ENCODE results near the gene PANK4.

- TF ChIP-seq CTCF (optimal IDR thresholded peaks at IDR 0.05 in 1 of 3, IDR thresholded peaks at IDR 0.05 in 1 of 3, conservative IDR thresholded peaks at IDR 0.05 in 1 of 3; ENCODE audit: extremely low read depth in 1 of 3, insufficient read depth in 2 of 3, low read length in 3 of 3) (no peak), EZH2 (IDR thresholded peaks at IDR 0.05; ENCODE audit: low read length) (no peak)
Observed at GRCh38 chr1:2462819-2463218, 63.6 kb downstream of the PANK4 start.

Data from keratinocyte (primary cell).